ENCODE results near the gene TBC1D22A.

Gene TBC1D22A

DNA sequence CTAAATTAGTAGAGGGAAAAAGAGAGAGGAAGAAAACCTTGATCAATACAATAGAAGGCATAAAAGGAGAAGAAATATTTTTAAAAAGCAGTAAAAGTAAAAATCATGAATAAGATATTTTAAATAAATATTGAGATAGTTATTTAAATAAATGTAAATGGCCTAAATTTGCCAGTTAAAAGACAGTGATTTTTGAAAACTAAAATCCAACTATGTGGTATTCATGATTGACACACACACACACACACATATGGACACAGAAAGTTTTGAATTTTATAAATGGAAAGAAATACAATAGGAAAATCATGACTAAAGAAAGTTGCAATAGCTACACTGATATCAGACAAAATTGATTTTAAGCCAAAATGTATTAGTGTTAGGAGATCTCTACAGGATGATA, 313.1 kb downstream of the TBC1D22A start:
- no peaks in the 10 kb centered on the region for H3K36me3 ChIP-seq (ENCODE audit: control insufficient read depth, insufficient read depth, low read length)
- H3K4me1 ChIP-seq (ENCODE audit: control insufficient read depth, insufficient read depth, low read length): peaks cover 8% of the 10 kb centered on the region
- H3K27me3 ChIP-seq (ENCODE audit: control insufficient read depth, insufficient read depth, low read length): no peaks in the 10 kb centered on the region
- H3K9ac ChIP-seq (ENCODE audit: low read length): no peak overlapping the region
- no peaks in the 10 kb centered on the region for H3K9me3 ChIP-seq (ENCODE audit: control insufficient read depth, low read length)
- no peak overlapping the region for H3K4me3 ChIP-seq (ENCODE audit: low read length)

DNA sequence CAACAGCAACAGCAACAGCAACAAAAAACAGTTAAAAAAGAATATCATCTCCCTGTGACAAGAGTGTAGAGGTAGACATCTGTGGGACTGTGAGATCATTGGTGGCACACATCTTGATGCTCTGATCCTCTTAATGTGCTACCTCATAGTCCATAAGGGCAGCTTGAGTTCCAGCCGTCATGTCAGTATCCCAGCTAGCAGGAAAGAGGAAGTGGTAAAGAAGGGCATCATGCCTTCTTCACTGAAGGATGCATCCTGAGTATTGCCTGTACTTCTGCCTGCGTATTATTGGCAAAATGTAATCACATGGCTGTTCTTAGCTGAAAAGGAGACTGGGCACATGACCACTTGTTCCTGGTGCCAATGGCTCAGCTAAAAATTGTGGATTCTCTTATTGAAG, 314.3 kb downstream of the TBC1D22A start:
- Histone ChIP-seq H3K36me3 (ENCODE audit: control insufficient read depth, insufficient read depth, low read length) (no peaks in the 10 kb centered on the region), H3K27me3 (ENCODE audit: control insufficient read depth, insufficient read depth, low read length) (no peaks in the 10 kb centered on the region), H3K9ac (ENCODE audit: low read length) (no peak overlapping the region), H3K4me3 (ENCODE audit: low read length) (no peak overlapping the region), H3K9me3 (ENCODE audit: control insufficient read depth, low read length) (no peaks in the 10 kb centered on the region), H3K4me1 (ENCODE audit: control insufficient read depth, insufficient read depth, low read length) (no peaks in the 10 kb centered on the region)

DNA sequence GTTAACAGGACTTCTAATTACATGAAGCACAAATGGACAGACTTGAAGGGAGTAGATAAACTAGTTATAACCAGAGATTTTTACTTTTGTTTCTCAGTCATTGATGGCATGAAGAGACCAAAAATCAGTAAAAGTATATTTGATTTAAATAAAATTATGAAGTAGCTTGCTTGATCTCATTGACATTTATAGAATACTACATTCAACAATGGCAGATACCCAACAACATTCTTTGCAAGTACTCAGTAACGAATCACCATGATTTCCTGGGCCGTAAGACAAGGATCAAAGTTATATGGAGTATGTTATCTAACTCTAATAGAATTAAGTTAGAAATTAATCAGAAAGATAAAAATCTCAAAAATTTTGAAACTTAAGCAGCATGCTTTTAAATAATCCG, 317.6 kb downstream of the TBC1D22A start:
- Histone ChIP-seq H3K4me3 (ENCODE audit: low read length) (no peak overlapping the region), H3K27me3 (ENCODE audit: control insufficient read depth, insufficient read depth, low read length) (no peaks in the 10 kb centered on the region), H3K9ac (ENCODE audit: low read length) (no peak overlapping the region), H3K36me3 (ENCODE audit: control insufficient read depth, insufficient read depth, low read length) (no peaks in the 10 kb centered on the region), H3K4me1 (ENCODE audit: control insufficient read depth, insufficient read depth, low read length) (no peaks in the 10 kb centered on the region), H3K9me3 (ENCODE audit: control insufficient read depth, low read length) (no peaks in the 10 kb centered on the region)

DNA sequence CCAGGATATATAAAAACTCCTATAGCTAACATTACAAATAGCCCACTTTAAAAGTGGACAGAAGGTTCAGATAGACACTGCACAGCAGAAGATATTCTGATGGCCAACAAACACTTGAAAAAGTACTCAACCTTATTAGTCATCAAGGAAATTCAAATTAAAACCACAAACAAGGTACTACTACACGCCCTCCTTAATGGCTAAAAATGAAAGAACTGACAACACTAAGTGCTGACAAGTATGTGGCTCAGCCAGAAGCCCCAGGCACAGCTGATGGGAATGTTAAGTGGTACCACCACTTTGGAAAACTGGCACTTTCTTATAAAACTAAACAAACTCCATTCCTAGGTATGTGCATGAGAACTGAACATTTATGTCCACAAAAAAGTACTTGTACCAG, 320.1 kb downstream of the TBC1D22A start:
- H3K36me3 ChIP-seq (ENCODE audit: control insufficient read depth, insufficient read depth, low read length): no peaks in the 10 kb centered on the region
- H3K4me3 ChIP-seq (ENCODE audit: low read length): no peak overlapping the region
- no peaks in the 10 kb centered on the region for H3K27me3 ChIP-seq (ENCODE audit: control insufficient read depth, insufficient read depth, low read length)
- H3K9ac ChIP-seq (ENCODE audit: low read length): no peak overlapping the region
- no peaks in the 10 kb centered on the region for H3K9me3 ChIP-seq (ENCODE audit: control insufficient read depth, low read length)
- no peaks in the 10 kb centered on the region for H3K4me1 ChIP-seq (ENCODE audit: control insufficient read depth, insufficient read depth, low read length)

DNA sequence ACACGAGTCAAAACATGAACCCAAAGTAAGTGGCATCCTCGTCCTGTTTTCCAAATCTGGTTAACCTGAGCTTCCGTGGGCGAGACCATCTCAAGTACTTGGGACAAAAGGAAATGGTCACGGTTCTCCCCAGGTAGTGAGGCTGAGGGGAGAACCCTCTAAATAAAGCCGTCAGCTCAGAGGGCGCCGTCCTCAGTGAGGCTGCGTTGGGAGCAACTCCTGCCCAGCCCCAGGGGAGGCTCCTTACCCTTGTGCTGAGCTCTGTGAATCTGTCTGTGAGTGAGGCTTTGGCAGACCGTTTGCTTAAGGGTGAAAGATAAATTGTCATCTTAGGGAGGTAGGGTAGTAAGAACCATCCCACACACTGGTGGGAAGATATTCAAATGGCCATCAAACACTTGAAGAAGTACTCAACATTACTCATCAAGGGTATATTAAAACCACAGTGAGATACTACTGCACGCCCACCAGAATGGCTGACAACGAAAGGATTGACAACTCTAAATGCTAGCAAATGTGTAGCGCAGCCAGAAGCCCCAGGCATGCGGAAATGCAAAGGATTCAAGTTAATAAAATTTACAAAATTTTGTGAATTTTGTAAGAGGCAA, 321.0 kb downstream of the TBC1D22A start:
- Histone ChIP-seq H3K4me3 (ENCODE audit: low read length) (no peak overlapping the region), H3K27me3 (ENCODE audit: control insufficient read depth, insufficient read depth, low read length) (no peaks in the 10 kb centered on the region), H3K9me3 (ENCODE audit: control insufficient read depth, low read length) (no peaks in the 10 kb centered on the region), H3K9ac (ENCODE audit: low read length) (no peak overlapping the region), H3K36me3 (ENCODE audit: control insufficient read depth, insufficient read depth, low read length) (no peaks in the 10 kb centered on the region), H3K4me1 (ENCODE audit: control insufficient read depth, insufficient read depth, low read length) (no peaks in the 10 kb centered on the region)

DNA sequence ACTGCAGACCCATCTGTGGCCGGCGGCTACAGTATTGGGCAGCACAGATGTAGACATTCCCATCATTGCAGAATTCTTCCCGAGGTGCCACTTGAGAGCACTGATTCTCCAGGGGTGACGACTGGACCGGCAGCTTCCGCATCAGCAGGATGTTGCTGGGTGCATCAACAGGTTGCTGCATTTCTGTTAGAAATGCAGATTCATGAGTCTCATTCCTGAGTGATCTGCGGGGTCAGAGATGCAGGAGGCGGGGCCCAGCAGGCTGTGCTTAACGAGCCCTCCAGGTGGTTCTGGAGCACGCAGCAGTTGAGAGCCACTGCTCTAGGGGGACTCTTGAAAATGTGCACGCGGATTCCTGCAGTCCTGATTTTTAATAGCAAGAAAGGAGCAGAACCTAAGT, 321.8 kb downstream of the TBC1D22A start:
- Histone ChIP-seq H3K9me3 (ENCODE audit: control insufficient read depth, low read length) (no peaks in the 10 kb centered on the region), H3K4me3 (ENCODE audit: low read length) (no peak overlapping the region), H3K9ac (ENCODE audit: low read length) (no peak overlapping the region), H3K36me3 (ENCODE audit: control insufficient read depth, insufficient read depth, low read length) (no peaks in the 10 kb centered on the region), H3K4me1 (ENCODE audit: control insufficient read depth, insufficient read depth, low read length) (no peaks in the 10 kb centered on the region), H3K27me3 (ENCODE audit: control insufficient read depth, insufficient read depth, low read length) (no peaks in the 10 kb centered on the region)

DNA sequence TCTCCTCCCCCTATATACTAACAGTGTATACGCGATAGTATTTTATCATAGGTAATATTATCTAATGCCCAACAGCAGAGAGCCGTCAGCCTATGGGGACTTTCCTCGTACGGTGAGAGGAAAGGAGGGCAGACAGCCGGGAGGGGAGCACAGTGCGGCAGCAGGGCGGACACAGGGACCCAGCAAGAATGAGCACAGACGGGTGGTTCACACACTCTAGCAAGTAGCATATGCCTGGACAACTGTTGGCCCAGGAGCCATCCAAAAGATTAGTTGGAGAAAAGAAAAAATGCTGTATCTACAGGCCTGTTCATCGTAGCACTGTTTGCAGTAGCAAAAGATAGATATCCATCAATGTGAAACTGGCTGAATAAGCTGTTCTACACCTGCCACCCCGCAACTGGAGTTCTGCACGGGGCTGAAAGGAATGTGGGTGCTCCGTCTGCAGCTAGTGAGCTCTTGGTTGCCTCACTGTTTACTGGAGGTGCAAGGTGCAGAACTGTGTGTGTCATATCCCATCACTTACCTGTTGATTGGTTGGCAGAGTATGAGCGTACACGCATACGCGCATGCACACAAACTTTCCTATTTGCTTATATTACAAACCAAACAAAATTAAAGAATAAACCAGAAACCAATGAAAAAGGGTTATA, 324.3 kb downstream of the TBC1D22A start:
- H3K36me3 ChIP-seq (ENCODE audit: control insufficient read depth, insufficient read depth, low read length): no peaks in the 10 kb centered on the region
- no peak overlapping the region for H3K9ac ChIP-seq (ENCODE audit: low read length)
- H3K27me3 ChIP-seq (ENCODE audit: control insufficient read depth, insufficient read depth, low read length): no peaks in the 10 kb centered on the region
- H3K4me1 ChIP-seq (ENCODE audit: control insufficient read depth, insufficient read depth, low read length): peaks cover 11% of the 10 kb centered on the region
- no peaks in the 10 kb centered on the region for H3K9me3 ChIP-seq (ENCODE audit: control insufficient read depth, low read length)
- H3K4me3 ChIP-seq (ENCODE audit: low read length): no peak overlapping the region

DNA sequence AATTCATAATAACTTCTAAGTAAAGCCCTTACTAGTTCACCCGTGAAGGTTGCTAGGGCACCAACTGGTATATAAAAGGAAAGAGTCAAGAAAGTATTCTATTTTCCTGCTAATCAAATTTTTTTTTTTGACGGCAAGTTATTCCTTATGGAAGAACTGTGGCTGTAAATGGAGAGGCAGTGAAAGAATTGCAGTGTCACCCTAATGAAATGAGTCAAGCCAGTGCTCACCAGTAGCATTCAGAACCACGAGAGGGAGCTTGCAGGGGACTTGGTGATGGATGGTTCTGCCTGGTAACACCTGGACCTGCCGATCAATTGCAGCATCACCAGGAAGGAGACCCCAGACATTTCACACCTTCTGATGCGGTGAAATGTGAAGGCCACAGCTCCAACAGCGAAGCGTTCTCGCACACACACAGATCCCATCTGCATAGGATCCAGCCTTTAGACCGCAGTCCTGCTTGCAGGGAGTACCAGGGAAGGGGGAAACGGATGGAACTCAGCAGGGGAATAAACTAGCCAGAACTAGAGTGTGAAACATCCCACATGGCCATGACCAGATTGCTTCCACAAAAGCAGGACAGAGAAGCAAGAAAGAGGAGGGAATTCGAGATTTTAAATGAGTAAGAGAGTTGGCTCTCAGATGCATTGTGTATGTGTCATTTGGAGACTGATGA, 326.2 kb downstream of the TBC1D22A start:
- Histone ChIP-seq H3K4me1 (ENCODE audit: control insufficient read depth, insufficient read depth, low read length) (peaks cover 11% of the 10 kb centered on the region), H3K36me3 (ENCODE audit: control insufficient read depth, insufficient read depth, low read length) (no peaks in the 10 kb centered on the region), H3K27me3 (ENCODE audit: control insufficient read depth, insufficient read depth, low read length) (no peaks in the 10 kb centered on the region), H3K4me3 (ENCODE audit: low read length) (no peak overlapping the region), H3K9me3 (ENCODE audit: control insufficient read depth, low read length) (no peaks in the 10 kb centered on the region), H3K9ac (ENCODE audit: low read length) (no peak overlapping the region)

DNA sequence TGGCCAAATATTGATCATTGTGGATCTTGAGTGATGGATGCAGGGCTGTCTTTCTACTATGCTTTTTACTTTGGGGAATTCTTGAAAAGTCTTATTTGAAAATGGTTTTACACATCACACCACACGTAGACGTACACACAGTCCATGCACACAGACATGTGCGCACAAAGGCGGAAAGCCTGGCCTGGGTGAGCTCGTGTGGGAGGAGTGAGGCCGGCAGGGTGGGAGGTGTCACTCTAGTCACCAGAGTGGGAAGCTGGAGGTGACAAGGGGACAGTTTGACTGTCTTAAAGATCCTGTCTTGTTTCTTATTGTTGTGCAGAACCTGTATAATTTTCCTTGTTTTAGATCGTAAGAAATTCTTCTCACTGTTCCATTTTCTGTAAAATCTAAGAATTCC, 326.9 kb downstream of the TBC1D22A start:
- Histone ChIP-seq H3K9me3 (ENCODE audit: control insufficient read depth, low read length) (no peaks in the 10 kb centered on the region), H3K4me3 (ENCODE audit: low read length) (no peak overlapping the region), H3K36me3 (ENCODE audit: control insufficient read depth, insufficient read depth, low read length) (no peaks in the 10 kb centered on the region), H3K4me1 (ENCODE audit: control insufficient read depth, insufficient read depth, low read length) (peaks cover 11% of the 10 kb centered on the region), H3K9ac (ENCODE audit: low read length) (no peak overlapping the region), H3K27me3 (ENCODE audit: control insufficient read depth, insufficient read depth, low read length) (no peaks in the 10 kb centered on the region)

DNA sequence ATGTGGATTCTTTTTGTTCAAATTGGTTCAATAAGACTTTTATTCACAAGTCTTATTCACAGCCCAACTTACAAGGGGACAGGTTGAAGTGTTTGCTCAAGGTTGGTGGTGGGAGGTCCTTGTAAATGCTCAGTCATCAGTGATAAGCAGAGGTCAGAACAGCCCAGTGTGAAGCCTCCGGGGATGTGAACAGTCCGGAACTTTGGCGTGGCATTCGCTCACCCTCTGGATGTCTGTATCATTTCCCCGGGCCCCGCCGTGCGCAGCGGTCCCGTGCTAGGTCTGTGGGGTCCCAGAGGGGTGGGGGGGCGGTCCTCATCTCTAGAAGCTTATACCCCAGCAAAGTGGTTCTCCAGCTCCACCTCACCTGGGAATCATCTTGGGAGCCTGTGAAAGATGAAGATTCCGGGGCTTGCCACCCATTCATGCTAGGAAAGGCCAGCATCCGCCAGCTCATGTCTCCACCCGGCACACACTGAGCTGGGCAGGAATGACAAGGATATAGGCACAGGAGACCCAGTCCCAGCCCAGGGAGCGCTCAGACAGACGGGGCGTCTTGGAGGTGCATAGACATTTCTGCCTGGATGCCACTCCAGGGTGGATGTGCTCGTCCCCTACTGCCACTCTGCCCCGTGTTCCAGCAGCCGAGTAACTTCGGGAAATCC, 327.5 kb downstream of the TBC1D22A start:
- no peaks in the 10 kb centered on the region for H3K27me3 ChIP-seq (ENCODE audit: control insufficient read depth, insufficient read depth, low read length)
- H3K4me3 ChIP-seq (ENCODE audit: low read length): no peak overlapping the region

DNA sequence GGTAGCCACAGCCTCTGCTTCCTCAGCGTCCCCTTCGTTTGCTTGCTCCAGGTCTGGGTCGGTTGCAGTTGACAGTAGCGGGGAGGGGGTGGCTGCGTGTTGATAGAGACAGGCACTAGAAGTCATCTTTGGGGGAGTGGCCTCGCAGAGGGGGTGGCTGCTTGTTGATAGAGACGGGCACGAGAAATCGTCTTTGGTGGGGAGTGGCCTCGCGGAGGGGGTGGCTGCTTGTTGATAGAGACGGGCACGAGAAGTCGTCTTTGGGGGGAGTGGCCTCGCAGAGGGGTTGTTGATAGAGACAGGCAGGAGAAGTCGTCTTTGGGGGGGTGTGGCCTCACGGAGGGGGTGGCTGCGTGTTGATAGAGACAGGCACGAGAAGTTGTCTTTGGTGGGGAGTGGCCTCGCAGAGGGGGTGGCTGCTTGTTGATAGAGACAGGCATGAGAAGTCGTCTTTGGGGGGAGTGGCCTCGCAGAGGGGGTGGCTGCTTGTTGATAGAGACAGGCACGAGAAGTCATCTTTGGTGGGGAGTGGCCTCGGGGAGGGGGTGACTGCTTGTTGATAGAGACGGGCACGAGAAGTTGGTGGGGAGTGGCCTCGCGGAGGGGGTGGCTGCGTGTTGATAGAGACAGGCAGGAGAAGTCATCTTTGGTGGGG, 328.3 kb downstream of the TBC1D22A start:
- no peak overlapping the region for H3K4me3 ChIP-seq (ENCODE audit: low read length)
- H3K4me1 ChIP-seq (ENCODE audit: control insufficient read depth, insufficient read depth, low read length): peaks cover 11% of the 10 kb centered on the region
- H3K36me3 ChIP-seq (ENCODE audit: control insufficient read depth, insufficient read depth, low read length): no peaks in the 10 kb centered on the region
- H3K9ac ChIP-seq (ENCODE audit: low read length): no peak overlapping the region
- H3K9me3 ChIP-seq (ENCODE audit: control insufficient read depth, low read length): no peaks in the 10 kb centered on the region
- no peaks in the 10 kb centered on the region for H3K27me3 ChIP-seq (ENCODE audit: control insufficient read depth, insufficient read depth, low read length)

More for the DNA sequence above, 327.5 kb downstream of the TBC1D22A start:
- H3K4me1 ChIP-seq (ENCODE audit: control insufficient read depth, insufficient read depth, low read length): peaks cover 11% of the 10 kb centered on the region
- H3K9ac ChIP-seq (ENCODE audit: low read length): no peak overlapping the region
- H3K9me3 ChIP-seq (ENCODE audit: control insufficient read depth, low read length): no peaks in the 10 kb centered on the region
- no peaks in the 10 kb centered on the region for H3K36me3 ChIP-seq (ENCODE audit: control insufficient read depth, insufficient read depth, low read length)

DNA sequence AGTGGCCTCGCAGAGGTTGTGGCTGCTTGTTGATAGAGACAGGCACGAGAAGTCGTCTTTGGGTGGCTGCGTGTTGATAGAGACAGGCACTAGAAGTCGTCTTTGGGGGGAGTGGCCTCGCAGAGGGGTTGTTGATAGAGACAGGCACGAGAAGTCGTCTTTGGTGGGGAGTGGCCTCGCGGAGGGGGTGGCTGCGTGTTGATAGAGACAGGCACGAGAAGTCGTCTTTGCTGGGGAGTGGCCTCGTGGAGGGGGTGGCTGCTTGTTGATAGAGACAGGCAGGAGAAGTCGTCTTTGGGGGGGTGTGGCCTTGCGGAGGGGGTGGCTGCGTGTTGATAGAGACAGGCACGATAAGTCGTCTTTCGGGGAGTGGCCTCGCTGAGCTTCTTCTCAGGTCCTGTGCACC, 328.8 kb downstream of the TBC1D22A start:
- no peak overlapping the region for H3K4me3 ChIP-seq (ENCODE audit: low read length)
- H3K36me3 ChIP-seq (ENCODE audit: control insufficient read depth, insufficient read depth, low read length): no peaks in the 10 kb centered on the region
- H3K27me3 ChIP-seq (ENCODE audit: control insufficient read depth, insufficient read depth, low read length): no peaks in the 10 kb centered on the region
- H3K9me3 ChIP-seq (ENCODE audit: control insufficient read depth, low read length): no peaks in the 10 kb centered on the region
- H3K9ac ChIP-seq (ENCODE audit: low read length): no peak overlapping the region
- peaks cover 11% of the 10 kb centered on the region for H3K4me1 ChIP-seq (ENCODE audit: control insufficient read depth, insufficient read depth, low read length)
